ENCODE measurements around the gene EZH2. TPM values are rescaled to one million over a fixed set of nuclear protein-coding genes. Genes with fewer than 3 reads are reported as not detected.

Gene EZH2
- total and polyA plus RNA-seq, 9 donors: 13.1 to 30.2 (median 22.8) TPM

GRCh38 chr7:148882841-148883265 lies 1.2 kb downstream of the EZH2 start:
- DNase-seq: no peak
- Histone ChIP-seq H3K4me1 (ENCODE audit: control insufficient read depth, insufficient read depth, low read length) (peaks cover 4% of the 10 kb centered on the region), H3K4me3 (ENCODE audit: low read length) (peak overlapping the region; percentile 75), H3K36me3 (ENCODE audit: control insufficient read depth, insufficient read depth, low read length) (no peaks in the 10 kb centered on the region), H3K27me3 (ENCODE audit: control insufficient read depth, insufficient read depth, low read length) (no peaks in the 10 kb centered on the region), H3K27ac (ENCODE audit: low read length) (peak overlapping the region; percentile 94), H3K9me3 (replicated peaks; ENCODE audit: control insufficient read depth, low read depth, low read length) (no peaks in the 10 kb centered on the region)
- 0% methylated on average over 3 of the region's 12 CpGs for WGBS (ENCODE audit: insufficient coverage)

GRCh38 chr7:148882192-148882591 lies 1.9 kb downstream of the EZH2 start:
- Histone ChIP-seq H3K9me3 (replicated peaks; ENCODE audit: control insufficient read depth, low read depth, low read length) (no peaks in the 10 kb centered on the region), H3K36me3 (ENCODE audit: control insufficient read depth, insufficient read depth, low read length) (no peaks in the 10 kb centered on the region), H3K27ac (ENCODE audit: low read length) (no peak overlapping the region), H3K27me3 (ENCODE audit: control insufficient read depth, insufficient read depth, low read length) (no peaks in the 10 kb centered on the region), H3K4me1 (ENCODE audit: control insufficient read depth, insufficient read depth, low read length) (peaks cover 4% of the 10 kb centered on the region), H3K4me3 (ENCODE audit: low read length) (no peak overlapping the region)
- no peak for DNase-seq
- WGBS (ENCODE audit: insufficient coverage): 33% methylated on average over 2 of the region's 5 CpGs

- Histone ChIP-seq H3K36me3 (ENCODE audit: control insufficient read depth, insufficient read depth, low read length) (no peaks in the 10 kb centered on the region), H3K9me3 (replicated peaks; ENCODE audit: control insufficient read depth, low read depth, low read length) (no peaks in the 10 kb centered on the region)
- no CpG with 5 or more reads among the region's 2 CpGs for WGBS (ENCODE audit: insufficient coverage)
These were observed 5.8 kb downstream of the EZH2 start for GRCh38 chr7:148878317-148878716.

GRCh38 chr7:148877517-148877916 lies 6.6 kb downstream of the EZH2 start:
- Histone ChIP-seq H3K27me3 (ENCODE audit: control insufficient read depth, insufficient read depth, low read length) (no peaks in the 10 kb centered on the region), H3K36me3 (ENCODE audit: control insufficient read depth, insufficient read depth, low read length) (no peaks in the 10 kb centered on the region), H3K27ac (ENCODE audit: low read length) (no peak overlapping the region), H3K9me3 (replicated peaks; ENCODE audit: control insufficient read depth, low read depth, low read length) (no peaks in the 10 kb centered on the region), H3K4me1 (ENCODE audit: control insufficient read depth, insufficient read depth, low read length) (no peaks in the 10 kb centered on the region), H3K4me3 (ENCODE audit: low read length) (no peak overlapping the region)
- DNase-seq: no peak
- WGBS (ENCODE audit: insufficient coverage): no CpG with 5 or more reads among the region's 1 CpG

More at GRCh38 chr7:148878317-148878716, 5.8 kb downstream of the EZH2 start:
- Histone ChIP-seq H3K4me1 (ENCODE audit: control insufficient read depth, insufficient read depth, low read length) (no peaks in the 10 kb centered on the region), H3K27ac (ENCODE audit: low read length) (no peak overlapping the region), H3K27me3 (ENCODE audit: control insufficient read depth, insufficient read depth, low read length) (no peaks in the 10 kb centered on the region), H3K4me3 (ENCODE audit: low read length) (no peak overlapping the region)
- no peak for DNase-seq

- Histone ChIP-seq H3K36me3 (ENCODE audit: control insufficient read depth, insufficient read depth, low read length) (peaks cover 2% of the 10 kb centered on the region), H3K27ac (ENCODE audit: low read length) (no peak overlapping the region), H3K27me3 (ENCODE audit: control insufficient read depth, insufficient read depth, low read length) (no peaks in the 10 kb centered on the region), H3K9me3 (replicated peaks; ENCODE audit: control insufficient read depth, low read depth, low read length) (peaks cover 10% of the 10 kb centered on the region), H3K4me1 (ENCODE audit: control insufficient read depth, insufficient read depth, low read length) (no peaks in the 10 kb centered on the region), H3K4me3 (ENCODE audit: low read length) (no peak overlapping the region)
- DNase-seq: no peak
These were observed 11.9 kb downstream of the EZH2 start for GRCh38 chr7:148872188-148872587.

- Histone ChIP-seq H3K27me3 (ENCODE audit: control insufficient read depth, insufficient read depth, low read length) (no peaks in the 10 kb centered on the region), H3K36me3 (ENCODE audit: control insufficient read depth, insufficient read depth, low read length) (peaks cover 2% of the 10 kb centered on the region), H3K4me3 (ENCODE audit: low read length) (no peak overlapping the region), H3K4me1 (ENCODE audit: control insufficient read depth, insufficient read depth, low read length) (no peaks in the 10 kb centered on the region), H3K9me3 (replicated peaks; ENCODE audit: control insufficient read depth, low read depth, low read length) (peaks cover 10% of the 10 kb centered on the region), H3K27ac (ENCODE audit: low read length) (no peak overlapping the region)
- DNase-seq: no peak
- no CpG with 5 or more reads among the region's 5 CpGs for WGBS (ENCODE audit: insufficient coverage)
These were observed 12.5 kb downstream of the EZH2 start for GRCh38 chr7:148871551-148871950.

GRCh38 chr7:148871030-148871429 lies 13.1 kb downstream of the EZH2 start:
- no peak for DNase-seq
- no peaks in the 10 kb centered on the region for H3K27me3 ChIP-seq (ENCODE audit: control insufficient read depth, insufficient read depth, low read length)
- H3K9me3 ChIP-seq (replicated peaks; ENCODE audit: control insufficient read depth, low read depth, low read length): peaks cover 10% of the 10 kb centered on the region
- WGBS (ENCODE audit: insufficient coverage): no CpG with 5 or more reads among the region's 3 CpGs
- H3K4me1 ChIP-seq (ENCODE audit: control insufficient read depth, insufficient read depth, low read length): no peaks in the 10 kb centered on the region
- H3K4me3 ChIP-seq (ENCODE audit: low read length): no peak overlapping the region
- H3K36me3 ChIP-seq (ENCODE audit: control insufficient read depth, insufficient read depth, low read length): peaks cover 2% of the 10 kb centered on the region
- H3K27ac ChIP-seq (ENCODE audit: low read length): no peak overlapping the region

GRCh38 chr7:148868378-148868674 lies 15.8 kb downstream of the EZH2 start:
- 100% methylated on average over 1 of the region's 5 CpGs for WGBS (ENCODE audit: insufficient coverage)
- Histone ChIP-seq H3K27me3 (ENCODE audit: control insufficient read depth, insufficient read depth, low read length) (no peaks in the 10 kb centered on the region), H3K36me3 (ENCODE audit: control insufficient read depth, insufficient read depth, low read length) (peaks cover 2% of the 10 kb centered on the region), H3K4me1 (ENCODE audit: control insufficient read depth, insufficient read depth, low read length) (no peaks in the 10 kb centered on the region), H3K9me3 (replicated peaks; ENCODE audit: control insufficient read depth, low read depth, low read length) (peaks cover 10% of the 10 kb centered on the region), H3K27ac (ENCODE audit: low read length) (no peak overlapping the region), H3K4me3 (ENCODE audit: low read length) (no peak overlapping the region)
- DNase-seq: no peak

GRCh38 chr7:148867596-148868377 lies 16.3 kb downstream of the EZH2 start:
- WGBS (ENCODE audit: insufficient coverage): 71% methylated on average over 2 of the region's 3 CpGs
- DNase-seq: no peak
- H3K4me1 ChIP-seq (ENCODE audit: control insufficient read depth, insufficient read depth, low read length): no peaks in the 10 kb centered on the region
- H3K36me3 ChIP-seq (ENCODE audit: control insufficient read depth, insufficient read depth, low read length): peaks cover 2% of the 10 kb centered on the region
- no peak overlapping the region for H3K4me3 ChIP-seq (ENCODE audit: low read length)
- H3K9me3 ChIP-seq (replicated peaks; ENCODE audit: control insufficient read depth, low read depth, low read length): peaks cover 10% of the 10 kb centered on the region
- no peaks in the 10 kb centered on the region for H3K27me3 ChIP-seq (ENCODE audit: control insufficient read depth, insufficient read depth, low read length)
- H3K27ac ChIP-seq (ENCODE audit: low read length): no peak overlapping the region

- Histone ChIP-seq H3K36me3 (ENCODE audit: control insufficient read depth, insufficient read depth, low read length) (peaks cover 2% of the 10 kb centered on the region), H3K4me1 (ENCODE audit: control insufficient read depth, insufficient read depth, low read length) (no peaks in the 10 kb centered on the region), H3K27ac (ENCODE audit: low read length) (no peak overlapping the region), H3K27me3 (ENCODE audit: control insufficient read depth, insufficient read depth, low read length) (no peaks in the 10 kb centered on the region), H3K4me3 (ENCODE audit: low read length) (no peak overlapping the region), H3K9me3 (replicated peaks; ENCODE audit: control insufficient read depth, low read depth, low read length) (peaks cover 10% of the 10 kb centered on the region)
- no CpG with 5 or more reads among the region's 6 CpGs for WGBS (ENCODE audit: insufficient coverage)
- DNase-seq: no peak
These were observed 17.7 kb downstream of the EZH2 start for GRCh38 chr7:148866362-148866761.

GRCh38 chr7:148865283-148865682 lies 18.8 kb downstream of the EZH2 start:
- Histone ChIP-seq H3K4me3 (ENCODE audit: low read length) (no peak overlapping the region), H3K27me3 (ENCODE audit: control insufficient read depth, insufficient read depth, low read length) (no peaks in the 10 kb centered on the region), H3K9me3 (replicated peaks; ENCODE audit: control insufficient read depth, low read depth, low read length) (peaks cover 10% of the 10 kb centered on the region), H3K27ac (ENCODE audit: low read length) (no peak overlapping the region), H3K4me1 (ENCODE audit: control insufficient read depth, insufficient read depth, low read length) (no peaks in the 10 kb centered on the region), H3K36me3 (ENCODE audit: control insufficient read depth, insufficient read depth, low read length) (peaks cover 2% of the 10 kb centered on the region)
- no peak for DNase-seq
- 100% methylated on average over 1 of the region's 2 CpGs for WGBS (ENCODE audit: insufficient coverage)
